GM21381 (cell line): Measurements from ENCODE around the gene GET4.
A peak's percentile ranks its signal among the peaks of the same experiment; 100 is the strongest.

Experiments
- ATAC-seq: cut with Tn5 transposase; IDR thresholded peaks from one replicate; pipeline ENCODE4 v1.9.1; 2021; ENCODE audit warnings: mild to moderate bottlenecking, moderate library complexity; ENCODE audit not compliant: unreplicated experiment

Gene GET4

GRCh38 chr7:876077-876971 lies at the start of gene GET4:
TSS of gene GET4 (plus strand) at chr7:876554. CDS start at chr7:876646, 92 bp downstream.
- peak; percentile 69 for ATAC-seq

GRCh38 chr7:828793-829561 lies 47.4 kb upstream of the GET4 start:
- no peak for ATAC-seq

- ATAC-seq: no peak
Observed at GRCh38 chr7:830069-830468, 46.3 kb upstream of the GET4 start.

GRCh38 chr7:831596-832166 lies 44.7 kb upstream of the GET4 start:
- peak; percentile 66 for ATAC-seq

GRCh38 chr7:832167-832967 lies 44.0 kb upstream of the GET4 start, which contains the start of gene SUN1:
TSS of gene SUN1 (plus strand) at chr7:832476. CDS start at chr7:832525, 49 bp downstream.
- peak; percentile 47 for ATAC-seq

GRCh38 chr7:832968-833424 lies 43.4 kb upstream of the GET4 start:
- ATAC-seq: no peak

GRCh38 chr7:833601-834258 lies 42.6 kb upstream of the GET4 start:
- ATAC-seq: no peak

- ATAC-seq: no peak
Observed at GRCh38 chr7:834277-834676, 42.1 kb upstream of the GET4 start.

- no peak for ATAC-seq
Observed at GRCh38 chr7:835021-835420, 41.3 kb upstream of the GET4 start.

GRCh38 chr7:835485-836401 lies 40.6 kb upstream of the GET4 start:
- no peak for ATAC-seq

GRCh38 chr7:836429-836828 lies 39.9 kb upstream of the GET4 start:
- ATAC-seq: no peak

- no peak for ATAC-seq
Observed at GRCh38 chr7:837001-837400, 39.4 kb upstream of the GET4 start.

- no peak for ATAC-seq
Observed at GRCh38 chr7:840001-840600, 36.3 kb upstream of the GET4 start.

GRCh38 chr7:841943-842342 lies 34.4 kb upstream of the GET4 start:
- ATAC-seq: no peak

- no peak for ATAC-seq
Observed at GRCh38 chr7:842431-843031, 33.8 kb upstream of the GET4 start.

GRCh38 chr7:843230-843629 lies 33.1 kb upstream of the GET4 start:
- no peak for ATAC-seq

GRCh38 chr7:844043-844442 lies 32.3 kb upstream of the GET4 start:
- no peak for ATAC-seq

GRCh38 chr7:844514-844913 lies 31.8 kb upstream of the GET4 start:
- no peak for ATAC-seq
